ENCODE results near the gene HAUS1. TPM values are rescaled to one million over a fixed set of nuclear protein-coding genes. Genes with fewer than 3 reads are reported as not detected.

Gene HAUS1
- total and polyA plus RNA-seq, 2 of the 8 experiments (the other 6 are each of a cell fraction or from before 2014, with no cell fraction given), result 104 TPM

DNA sequence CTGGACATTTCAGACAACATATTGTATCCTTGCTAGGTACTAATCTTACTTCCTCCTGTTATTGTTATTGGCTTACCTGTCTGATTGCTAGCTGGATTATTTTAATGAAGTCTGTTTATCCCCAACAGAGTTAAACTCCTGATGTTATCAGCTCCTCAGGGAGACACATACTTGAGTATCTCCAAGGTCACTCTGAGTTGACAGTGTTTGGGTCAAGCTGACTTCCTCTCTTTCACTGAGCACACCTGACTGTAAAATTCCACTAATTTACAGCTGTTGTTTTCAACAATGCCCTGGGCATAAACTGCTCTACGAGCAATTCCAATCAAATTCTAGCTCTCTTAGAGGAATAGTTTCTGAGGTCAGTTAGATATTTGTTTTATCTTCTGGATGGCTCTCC is 9.6 kb downstream of the HAUS1 start (continued):
- TF ChIP-seq, protein P1, sequence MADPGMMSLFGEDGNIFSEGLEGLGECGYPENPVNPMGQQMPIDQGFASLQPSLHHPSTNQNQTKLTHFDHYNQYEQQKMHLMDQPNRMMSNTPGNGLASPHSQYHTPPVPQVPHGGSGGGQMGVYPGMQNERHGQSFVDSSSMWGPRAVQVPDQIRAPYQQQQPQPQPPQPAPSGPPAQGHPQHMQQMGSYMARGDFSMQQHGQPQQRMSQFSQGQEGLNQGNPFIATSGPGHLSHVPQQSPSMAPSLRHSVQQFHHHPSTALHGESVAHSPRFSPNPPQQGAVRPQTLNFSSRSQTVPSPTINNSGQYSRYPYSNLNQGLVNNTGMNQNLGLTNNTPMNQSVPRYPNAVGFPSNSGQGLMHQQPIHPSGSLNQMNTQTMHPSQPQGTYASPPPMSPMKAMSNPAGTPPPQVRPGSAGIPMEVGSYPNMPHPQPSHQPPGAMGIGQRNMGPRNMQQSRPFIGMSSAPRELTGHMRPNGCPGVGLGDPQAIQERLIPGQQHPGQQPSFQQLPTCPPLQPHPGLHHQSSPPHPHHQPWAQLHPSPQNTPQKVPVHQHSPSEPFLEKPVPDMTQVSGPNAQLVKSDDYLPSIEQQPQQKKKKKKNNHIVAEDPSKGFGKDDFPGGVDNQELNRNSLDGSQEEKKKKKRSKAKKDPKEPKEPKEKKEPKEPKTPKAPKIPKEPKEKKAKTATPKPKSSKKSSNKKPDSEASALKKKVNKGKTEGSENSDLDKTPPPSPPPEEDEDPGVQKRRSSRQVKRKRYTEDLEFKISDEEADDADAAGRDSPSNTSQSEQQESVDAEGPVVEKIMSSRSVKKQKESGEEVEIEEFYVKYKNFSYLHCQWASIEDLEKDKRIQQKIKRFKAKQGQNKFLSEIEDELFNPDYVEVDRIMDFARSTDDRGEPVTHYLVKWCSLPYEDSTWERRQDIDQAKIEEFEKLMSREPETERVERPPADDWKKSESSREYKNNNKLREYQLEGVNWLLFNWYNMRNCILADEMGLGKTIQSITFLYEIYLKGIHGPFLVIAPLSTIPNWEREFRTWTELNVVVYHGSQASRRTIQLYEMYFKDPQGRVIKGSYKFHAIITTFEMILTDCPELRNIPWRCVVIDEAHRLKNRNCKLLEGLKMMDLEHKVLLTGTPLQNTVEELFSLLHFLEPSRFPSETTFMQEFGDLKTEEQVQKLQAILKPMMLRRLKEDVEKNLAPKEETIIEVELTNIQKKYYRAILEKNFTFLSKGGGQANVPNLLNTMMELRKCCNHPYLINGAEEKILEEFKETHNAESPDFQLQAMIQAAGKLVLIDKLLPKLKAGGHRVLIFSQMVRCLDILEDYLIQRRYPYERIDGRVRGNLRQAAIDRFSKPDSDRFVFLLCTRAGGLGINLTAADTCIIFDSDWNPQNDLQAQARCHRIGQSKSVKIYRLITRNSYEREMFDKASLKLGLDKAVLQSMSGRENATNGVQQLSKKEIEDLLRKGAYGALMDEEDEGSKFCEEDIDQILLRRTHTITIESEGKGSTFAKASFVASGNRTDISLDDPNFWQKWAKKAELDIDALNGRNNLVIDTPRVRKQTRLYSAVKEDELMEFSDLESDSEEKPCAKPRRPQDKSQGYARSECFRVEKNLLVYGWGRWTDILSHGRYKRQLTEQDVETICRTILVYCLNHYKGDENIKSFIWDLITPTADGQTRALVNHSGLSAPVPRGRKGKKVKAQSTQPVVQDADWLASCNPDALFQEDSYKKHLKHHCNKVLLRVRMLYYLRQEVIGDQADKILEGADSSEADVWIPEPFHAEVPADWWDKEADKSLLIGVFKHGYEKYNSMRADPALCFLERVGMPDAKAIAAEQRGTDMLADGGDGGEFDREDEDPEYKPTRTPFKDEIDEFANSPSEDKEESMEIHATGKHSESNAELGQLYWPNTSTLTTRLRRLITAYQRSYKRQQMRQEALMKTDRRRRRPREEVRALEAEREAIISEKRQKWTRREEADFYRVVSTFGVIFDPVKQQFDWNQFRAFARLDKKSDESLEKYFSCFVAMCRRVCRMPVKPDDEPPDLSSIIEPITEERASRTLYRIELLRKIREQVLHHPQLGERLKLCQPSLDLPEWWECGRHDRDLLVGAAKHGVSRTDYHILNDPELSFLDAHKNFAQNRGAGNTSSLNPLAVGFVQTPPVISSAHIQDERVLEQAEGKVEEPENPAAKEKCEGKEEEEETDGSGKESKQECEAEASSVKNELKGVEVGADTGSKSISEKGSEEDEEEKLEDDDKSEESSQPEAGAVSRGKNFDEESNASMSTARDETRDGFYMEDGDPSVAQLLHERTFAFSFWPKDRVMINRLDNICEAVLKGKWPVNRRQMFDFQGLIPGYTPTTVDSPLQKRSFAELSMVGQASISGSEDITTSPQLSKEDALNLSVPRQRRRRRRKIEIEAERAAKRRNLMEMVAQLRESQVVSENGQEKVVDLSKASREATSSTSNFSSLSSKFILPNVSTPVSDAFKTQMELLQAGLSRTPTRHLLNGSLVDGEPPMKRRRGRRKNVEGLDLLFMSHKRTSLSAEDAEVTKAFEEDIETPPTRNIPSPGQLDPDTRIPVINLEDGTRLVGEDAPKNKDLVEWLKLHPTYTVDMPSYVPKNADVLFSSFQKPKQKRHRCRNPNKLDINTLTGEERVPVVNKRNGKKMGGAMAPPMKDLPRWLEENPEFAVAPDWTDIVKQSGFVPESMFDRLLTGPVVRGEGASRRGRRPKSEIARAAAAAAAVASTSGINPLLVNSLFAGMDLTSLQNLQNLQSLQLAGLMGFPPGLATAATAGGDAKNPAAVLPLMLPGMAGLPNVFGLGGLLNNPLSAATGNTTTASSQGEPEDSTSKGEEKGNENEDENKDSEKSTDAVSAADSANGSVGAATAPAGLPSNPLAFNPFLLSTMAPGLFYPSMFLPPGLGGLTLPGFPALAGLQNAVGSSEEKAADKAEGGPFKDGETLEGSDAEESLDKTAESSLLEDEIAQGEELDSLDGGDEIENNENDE (IDR thresholded peaks at IDR 0.05; ENCODE audit: insufficient replicate concordance, low read length), result no peak
- no peak for TF ChIP-seq CHD1 (IDR thresholded peaks at IDR 0.05; ENCODE audit: low read depth, low read length)
